Left ventricle myocardium inferior (tissue), 1 donor: Measurements from ENCODE around the gene NECTIN1. TPM values are rescaled to one million over a fixed set of nuclear protein-coding genes. Genes with fewer than 3 reads are reported as not detected.
A peak's percentile ranks its signal among the peaks of the same experiment; 100 is the strongest.

Source experiments
- DNase-seq: peaks from one replicate; pipeline ENCODE4 v3.0.0-alpha.2; 2020
- H3K27ac ChIP-seq: fragments of 200-600 bp; replicated peaks from 2 replicates; pipeline ENCODE4 v1.8.0; 2021
- H3K27me3 ChIP-seq: fragments of 200-600 bp; 2 replicates; pipeline ENCODE4 v1.8.0; 2021; ENCODE audit warnings: low read depth
- H3K36me3 ChIP-seq: fragments of 200-600 bp; 2 replicates; pipeline ENCODE4 v1.8.0; 2021
- H3K4me1 ChIP-seq: fragments of 200-600 bp; 2 replicates; pipeline ENCODE4 v1.8.0; 2021
- H3K4me3 ChIP-seq: fragments of 200-600 bp; 2 replicates; pipeline ENCODE4 v1.8.0; 2021; ENCODE audit warnings: mild to moderate bottlenecking, moderate library complexity
- H3K9me3 ChIP-seq: fragments of 200-600 bp; replicated peaks from 2 replicates; pipeline ENCODE4 v1.8.0; 2021
- intact Hi-C: fragments of 100-400 bp; cut with micrococcal nuclease; formaldehyde crosslinking; loops from one replicate; pipeline ENCODE4 v1.11.0; 2022
- total RNA-seq: library from RNA; stranded (reverse); fragmentation: NEBNext Ultra II Directional; extraction: Animal tissue kit (Norgen Biotek cat#: 25700); gene quantifications from one replicate; pipeline ENCODE4 v1.2.1, GENCODE V29; 2021
- TF ChIP-seq, protein P1 (sequence below): fragments of 200-600 bp; IDR thresholded peaks from 2 replicates; pipeline ENCODE4 v1.8.0; 2021; ENCODE audit warnings: antibody characterized with exemption, mild to moderate bottlenecking, borderline replicate concordance
- donor health status: DM: no; HTN: yes; CAD: no; lungs with severe emphysema.

The NECTIN1 gene
- total RNA-seq, 1 donor from 2014 or later: 22.9 TPM

DNA sequence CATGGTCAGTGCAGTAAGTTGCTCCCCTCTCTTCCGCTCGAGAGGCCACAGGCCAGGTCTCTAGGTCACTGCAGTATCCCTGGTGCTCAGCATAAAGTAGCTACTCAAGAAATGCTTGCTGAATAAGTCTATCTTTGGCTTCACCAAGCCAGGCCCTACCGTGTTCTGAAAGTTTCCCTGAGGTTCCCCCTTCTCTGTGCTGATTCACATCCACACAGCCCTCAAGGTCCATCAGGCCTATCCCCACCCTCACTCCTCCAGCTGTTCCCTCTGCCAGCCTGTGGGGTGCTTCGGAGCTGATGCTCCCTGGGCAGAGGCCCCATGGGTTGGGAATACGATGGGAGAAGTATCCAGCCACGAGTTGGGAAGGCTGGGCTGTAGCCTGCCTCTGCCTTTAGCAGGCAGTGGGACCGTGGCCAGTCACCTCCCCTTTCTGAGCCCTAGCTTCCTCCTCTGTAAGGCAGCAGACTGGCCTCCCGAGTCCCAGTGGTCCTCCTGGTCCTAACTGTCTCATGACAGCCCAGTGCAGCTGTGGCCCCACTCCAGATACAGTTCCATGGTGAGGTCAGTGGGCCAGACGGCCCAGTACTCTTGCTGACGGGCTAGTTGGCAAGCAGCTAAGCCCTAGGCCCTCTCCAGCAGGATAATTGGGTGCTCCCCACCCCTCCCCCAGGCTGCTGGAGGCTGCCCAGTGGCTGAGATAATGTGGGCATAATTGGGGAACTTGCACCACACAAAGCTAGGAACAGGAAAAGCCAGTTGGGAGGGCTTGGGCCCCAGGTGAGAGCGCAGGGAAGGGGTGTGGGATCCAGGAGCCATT, 48.2 kb downstream of the NECTIN1 start:
- Histone ChIP-seq H3K4me1 (peaks cover 41% of the 10 kb centered on the region), H3K36me3 (peaks cover 21% of the 10 kb centered on the region), H3K9me3 (no peaks in the 10 kb centered on the region), H3K4me3 (no peak overlapping the region), H3K27ac (peak overlapping the region; percentile 29), H3K27me3 (no peaks in the 10 kb centered on the region)
- DNase-seq: peak; percentile 71
- TF ChIP-seq, protein P1, sequence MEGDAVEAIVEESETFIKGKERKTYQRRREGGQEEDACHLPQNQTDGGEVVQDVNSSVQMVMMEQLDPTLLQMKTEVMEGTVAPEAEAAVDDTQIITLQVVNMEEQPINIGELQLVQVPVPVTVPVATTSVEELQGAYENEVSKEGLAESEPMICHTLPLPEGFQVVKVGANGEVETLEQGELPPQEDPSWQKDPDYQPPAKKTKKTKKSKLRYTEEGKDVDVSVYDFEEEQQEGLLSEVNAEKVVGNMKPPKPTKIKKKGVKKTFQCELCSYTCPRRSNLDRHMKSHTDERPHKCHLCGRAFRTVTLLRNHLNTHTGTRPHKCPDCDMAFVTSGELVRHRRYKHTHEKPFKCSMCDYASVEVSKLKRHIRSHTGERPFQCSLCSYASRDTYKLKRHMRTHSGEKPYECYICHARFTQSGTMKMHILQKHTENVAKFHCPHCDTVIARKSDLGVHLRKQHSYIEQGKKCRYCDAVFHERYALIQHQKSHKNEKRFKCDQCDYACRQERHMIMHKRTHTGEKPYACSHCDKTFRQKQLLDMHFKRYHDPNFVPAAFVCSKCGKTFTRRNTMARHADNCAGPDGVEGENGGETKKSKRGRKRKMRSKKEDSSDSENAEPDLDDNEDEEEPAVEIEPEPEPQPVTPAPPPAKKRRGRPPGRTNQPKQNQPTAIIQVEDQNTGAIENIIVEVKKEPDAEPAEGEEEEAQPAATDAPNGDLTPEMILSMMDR: no peak
- intact Hi-C loops: no loop called here

DNA sequence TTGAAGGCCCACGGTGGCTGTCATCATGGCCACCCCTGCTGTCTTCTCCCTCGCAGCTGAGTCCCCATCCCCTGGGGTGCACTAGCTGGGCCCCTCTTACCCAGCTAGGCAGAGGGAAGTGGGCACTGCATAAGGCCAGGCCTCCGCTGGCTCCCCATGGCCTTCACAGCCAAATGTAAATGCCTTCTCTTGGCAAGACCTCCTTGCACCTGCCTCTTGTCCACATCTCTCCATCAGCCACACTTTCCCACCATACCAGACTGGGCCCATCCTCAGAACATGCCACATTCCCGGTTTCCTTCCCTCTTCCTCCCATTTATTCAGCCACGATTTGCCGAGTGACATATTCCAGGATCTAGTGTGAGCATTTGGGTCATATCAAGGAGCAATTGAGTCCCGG, 49.7 kb downstream of the NECTIN1 start:
- H3K4me3 ChIP-seq: no peak overlapping the region
- intact Hi-C loops: no loop called here
- H3K4me1 ChIP-seq: peaks cover 33% of the 10 kb centered on the region
- TF ChIP-seq, protein P1: no peak
- no peaks in the 10 kb centered on the region for H3K27me3 ChIP-seq
- no peak for DNase-seq
- no peaks in the 10 kb centered on the region for H3K9me3 ChIP-seq
- no peak overlapping the region for H3K27ac ChIP-seq
- peaks cover 34% of the 10 kb centered on the region for H3K36me3 ChIP-seq

DNA sequence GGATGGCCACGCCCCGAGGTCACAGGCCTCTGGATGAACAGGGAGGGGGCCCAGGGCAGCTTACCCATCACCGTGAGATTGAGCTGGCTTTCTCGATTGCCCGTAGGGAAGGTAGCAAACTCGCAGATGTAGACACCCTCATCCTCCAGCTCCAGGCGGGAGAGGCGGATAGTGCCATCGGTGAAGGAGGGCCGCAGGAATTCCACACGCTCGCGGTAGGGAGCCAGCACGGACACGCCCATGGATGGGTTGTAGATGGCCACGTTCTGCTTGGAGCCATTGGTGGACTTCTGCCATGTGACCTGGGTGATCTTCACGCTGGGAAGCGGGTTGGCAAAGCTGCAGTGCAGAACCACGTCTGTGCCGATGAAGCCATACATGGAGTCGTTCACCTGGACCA, 50.6 kb downstream of the NECTIN1 start:
- no peak for DNase-seq
- peaks cover 29% of the 10 kb centered on the region for H3K4me1 ChIP-seq
- H3K27me3 ChIP-seq: no peaks in the 10 kb centered on the region
- intact Hi-C loops: no loop called here
- peaks cover 40% of the 10 kb centered on the region for H3K36me3 ChIP-seq
- TF ChIP-seq, protein P1: no peak
- H3K9me3 ChIP-seq: no peaks in the 10 kb centered on the region
- H3K27ac ChIP-seq: no peak overlapping the region
- H3K4me3 ChIP-seq: no peak overlapping the region

DNA sequence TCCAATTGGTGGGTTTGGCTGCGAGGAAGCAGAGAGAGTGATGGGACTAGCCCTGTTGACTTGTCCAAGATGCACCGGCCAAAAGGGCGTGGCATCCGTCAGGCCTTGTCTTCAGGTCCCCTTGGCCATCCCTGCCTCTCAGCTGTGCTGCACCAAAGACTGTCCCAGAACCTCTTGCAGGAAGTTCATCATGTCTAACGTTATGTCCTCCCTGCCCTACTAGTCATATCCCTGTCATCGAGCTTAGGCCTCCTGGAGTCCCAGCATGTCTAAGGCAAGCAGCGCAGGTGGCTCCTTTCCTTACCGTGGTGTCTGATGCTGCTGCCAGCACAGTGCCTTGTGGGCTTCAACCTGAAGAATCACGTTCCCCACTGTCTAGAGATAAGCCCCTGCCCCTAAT, 51.2 kb downstream of the NECTIN1 start:
- H3K36me3 ChIP-seq: peaks cover 40% of the 10 kb centered on the region
- no peak overlapping the region for H3K4me3 ChIP-seq
- TF ChIP-seq, protein P1: no peak
- no peaks in the 10 kb centered on the region for H3K9me3 ChIP-seq
- no peaks in the 10 kb centered on the region for H3K27me3 ChIP-seq
- H3K27ac ChIP-seq: no peak overlapping the region
- DNase-seq: no peak
- H3K4me1 ChIP-seq: peaks cover 34% of the 10 kb centered on the region
- intact Hi-C loops: no loop called here

DNA sequence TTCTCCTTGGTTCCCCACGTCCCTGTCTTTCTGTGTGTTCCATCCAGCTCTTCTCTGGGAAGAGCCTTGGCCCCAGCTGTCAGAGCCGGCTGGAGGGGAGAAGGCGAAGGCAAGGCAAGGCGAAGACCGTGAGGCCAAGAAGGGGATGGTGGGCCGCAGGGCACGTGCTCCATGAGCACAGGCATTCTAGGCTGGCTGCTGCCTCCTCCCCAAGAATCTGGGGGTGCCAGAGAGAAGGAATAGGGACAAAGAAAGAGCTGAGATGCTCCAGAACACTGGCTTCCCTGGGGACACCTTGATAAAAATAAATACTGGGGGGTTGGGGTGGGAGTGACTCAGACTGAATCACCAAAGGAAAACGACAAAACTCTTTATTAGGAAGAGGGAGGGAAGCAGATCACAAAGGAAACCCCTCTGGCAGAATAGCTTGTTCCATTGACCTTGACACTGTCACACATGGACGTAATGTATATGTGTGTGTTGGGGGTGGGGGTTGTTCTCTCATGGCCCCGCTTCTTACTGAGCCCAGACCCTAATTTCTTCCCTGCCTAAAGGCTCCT, 52.5 kb downstream of the NECTIN1 start:
- Histone ChIP-seq H3K4me1 (peaks cover 45% of the 10 kb centered on the region), H3K9me3 (no peaks in the 10 kb centered on the region), H3K4me3 (no peak overlapping the region), H3K36me3 (peaks cover 40% of the 10 kb centered on the region), H3K27ac (no peak overlapping the region), H3K27me3 (no peaks in the 10 kb centered on the region)
- DNase-seq: no peak
- intact Hi-C loops: no loop called here
- TF ChIP-seq, protein P1: no peak
